C4-2B (cell line): ENCODE data around the gene TMEM235.

Source experiments
- CTCF ChIP-seq: fragments of 450-650 bp; conservative IDR thresholded peaks from 2 replicates; pipeline ENCODE4 v1.5.1; 2017; ENCODE audit warnings: mild to moderate bottlenecking
- ZFX ChIP-seq: fragments of 450-650 bp; IDR thresholded peaks from 2 replicates; pipeline ENCODE4 v1.6.1; 2017

DNA sequence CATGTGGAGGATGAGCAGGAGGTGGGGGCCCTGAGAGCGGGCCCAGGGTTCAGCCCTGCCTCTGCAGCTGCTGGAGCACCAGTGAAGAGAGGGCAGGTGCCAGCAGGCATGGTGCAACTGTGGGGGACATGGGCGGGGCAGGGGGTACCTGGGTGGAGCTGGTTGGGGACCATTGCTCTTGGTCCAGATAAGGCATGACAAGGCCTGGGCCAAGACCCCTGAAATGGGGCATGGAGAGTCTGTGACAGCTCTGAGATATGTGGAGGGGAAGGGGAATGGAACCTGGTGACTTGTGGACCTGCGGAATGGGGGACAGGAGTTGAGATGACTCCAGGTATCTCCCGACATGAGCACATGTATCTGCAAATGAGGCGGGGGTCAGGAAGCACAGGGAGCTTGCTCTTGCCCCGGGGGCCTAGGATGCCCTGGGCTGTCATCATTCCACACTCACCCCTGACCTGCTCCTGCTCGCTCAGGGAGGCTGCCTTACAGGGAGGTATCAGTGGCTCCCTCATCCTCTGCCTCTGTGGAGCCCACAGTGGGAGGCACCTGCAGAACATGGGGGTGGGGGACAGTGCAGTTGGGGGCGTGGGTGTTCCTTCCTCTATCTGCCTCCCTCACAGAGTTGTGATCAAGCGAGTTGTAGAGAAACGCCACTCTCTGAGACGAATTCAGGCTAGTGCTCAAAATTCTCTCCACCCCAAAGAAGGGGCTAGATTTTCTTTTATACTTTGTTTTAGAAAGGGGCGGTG, 40.2 kb downstream of the TMEM235 start:
- no peak for TF ChIP-seq CTCF
- TF ChIP-seq ZFX: no peak
